ENCODE data around the gene UBFD1. TPM values are rescaled to one million over a fixed set of nuclear protein-coding genes. Genes with fewer than 3 reads are reported as not detected.

UBFD1 gene
- total and polyA plus RNA-seq, 4 donors = 12.3 to 55.4 (median 28.3) TPM

DNA sequence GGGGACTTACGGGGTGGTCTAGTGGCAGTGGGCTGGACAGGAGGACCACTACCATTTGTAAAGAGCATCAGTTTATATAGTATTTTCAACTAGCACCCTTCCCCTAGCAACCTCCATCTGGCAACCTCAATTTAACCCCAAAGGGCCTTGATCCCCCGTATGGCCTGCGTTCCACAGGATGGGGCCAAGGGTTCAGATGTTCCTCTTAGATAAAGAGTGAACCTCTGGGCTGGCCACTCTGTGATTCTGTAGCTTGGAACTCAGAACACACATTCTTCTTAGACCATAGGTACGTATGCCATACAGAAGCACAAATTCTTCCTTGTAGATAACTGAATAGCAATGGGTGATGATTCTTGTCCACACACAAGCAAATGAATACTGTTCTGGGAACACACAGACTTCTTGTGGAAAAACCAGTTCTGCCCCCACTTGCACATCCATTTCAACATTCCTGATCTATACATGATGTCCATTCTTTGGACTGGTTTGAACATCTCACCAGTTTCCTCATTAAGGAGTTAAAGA lies 45.3 kb upstream of the UBFD1 start:
- ATAC-seq (ENCODE audit: low FRiP score) (no peak), DNase-seq (no peak)
- Histone ChIP-seq H3K36me3 (ENCODE audit: control insufficient read depth in 1 of 2, insufficient read depth in 2 of 2, low read length in 1 of 2) (peaks cover 0 to 2% of the 10 kb centered on the region in 2 donors), H3K27ac (ENCODE audit: low read depth in 1 of 2, low read length in 2 of 2) (no peak overlapping the region), H3K4me1 (ENCODE audit: control insufficient read depth in 1 of 2, insufficient read depth in 2 of 2, low read length in 2 of 2) (no peaks in the 10 kb centered on the region), H3K4me3 (ENCODE audit: low read length in 2 of 2) (no peak overlapping the region), H3K27me3 (ENCODE audit: control insufficient read depth in 1 of 2, insufficient read depth in 2 of 2, low read length in 1 of 2) (no peaks in the 10 kb centered on the region), H3K9me3 (ENCODE audit: control insufficient read depth, low read length) (no peaks in the 10 kb centered on the region)
- 90 to 93% methylated on average over 4 of the region's 4 CpGs for WGBS, 2 donors
- intact Hi-C loops (cut with DNase I) = no loop called here

DNA sequence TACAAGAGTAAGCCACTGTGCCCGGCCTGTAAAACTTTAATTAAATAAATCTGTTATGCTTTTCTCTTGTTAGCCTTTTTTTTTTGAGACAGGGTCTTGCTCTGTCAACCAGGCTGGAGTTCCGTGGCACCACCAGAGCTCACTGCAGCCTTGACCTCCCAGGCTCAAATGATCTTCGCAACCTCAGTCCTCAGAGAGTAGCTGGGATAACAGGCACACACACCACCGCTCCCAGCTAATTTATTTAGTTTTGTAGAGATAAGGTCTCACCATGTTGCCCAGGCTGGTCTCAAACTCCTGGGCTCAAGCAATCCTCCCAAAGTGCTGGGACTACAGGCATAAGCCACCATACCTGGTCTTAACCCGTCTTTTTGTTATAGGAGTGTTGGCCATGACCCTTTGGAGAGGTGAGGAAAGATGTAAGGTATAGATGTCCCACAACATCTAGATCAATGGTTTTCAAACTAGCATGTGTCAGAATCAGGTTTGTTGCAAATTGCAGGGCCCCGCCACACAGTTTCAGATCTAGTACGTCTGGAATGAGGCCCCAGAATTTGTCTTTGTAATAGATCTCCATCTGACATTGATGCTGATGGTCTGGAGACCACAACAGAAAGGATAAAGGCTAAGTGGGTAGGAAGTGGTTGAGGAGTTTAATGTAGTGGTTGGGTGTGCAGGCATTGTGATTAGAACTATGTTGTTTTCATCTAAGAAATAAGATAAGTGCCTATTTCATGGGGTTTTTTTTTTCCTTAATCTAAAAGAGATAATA lies 43.0 kb upstream of the UBFD1 start:
- no peak overlapping the region for H3K27ac ChIP-seq (ENCODE audit: low read depth in 1 of 2, low read length in 2 of 2)
- 84 to 86% methylated on average over 7 of the region's 7 CpGs for WGBS, 2 donors
- no peaks in the 10 kb centered on the region for H3K9me3 ChIP-seq (ENCODE audit: control insufficient read depth, low read length)
- H3K36me3 ChIP-seq (ENCODE audit: control insufficient read depth in 1 of 2, insufficient read depth in 2 of 2, low read length in 1 of 2) = peaks cover 0 to 2% of the 10 kb centered on the region in 2 donors
- ATAC-seq (ENCODE audit: low FRiP score) (no peak), DNase-seq (peak in 1 of 2 donors; percentile 5)
- H3K4me1 ChIP-seq (ENCODE audit: control insufficient read depth in 1 of 2, insufficient read depth in 2 of 2, low read length in 2 of 2) = no peaks in the 10 kb centered on the region
- intact Hi-C loops (cut with DNase I) = no loop called here
- H3K4me3 ChIP-seq (ENCODE audit: low read length in 2 of 2) = no peak overlapping the region
- no peaks in the 10 kb centered on the region for H3K27me3 ChIP-seq (ENCODE audit: control insufficient read depth in 1 of 2, insufficient read depth in 2 of 2, low read length in 1 of 2)

DNA sequence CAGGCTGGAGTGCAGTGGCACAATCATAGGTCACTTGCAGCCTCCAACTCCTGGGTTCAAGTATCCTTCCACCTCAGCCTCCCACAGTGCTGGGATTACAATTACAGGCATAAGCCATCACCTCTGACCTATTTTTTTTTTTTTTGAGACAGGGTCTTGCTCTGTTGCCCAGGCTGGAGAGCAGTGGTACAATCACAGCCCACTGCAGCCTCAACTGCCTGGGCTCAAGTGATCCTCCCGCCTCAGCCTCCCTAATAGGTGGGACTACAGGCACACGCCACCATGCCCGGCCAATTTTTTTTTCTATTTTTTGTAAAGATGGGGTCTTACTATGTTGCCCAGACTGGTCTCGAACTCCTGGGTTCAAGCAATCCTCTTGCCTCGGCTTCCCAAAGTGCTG lies 41.6 kb upstream of the UBFD1 start:
- Histone ChIP-seq H3K36me3 (ENCODE audit: control insufficient read depth in 1 of 2, insufficient read depth in 2 of 2, low read length in 1 of 2) (peaks cover 0 to 2% of the 10 kb centered on the region in 2 donors), H3K27me3 (ENCODE audit: control insufficient read depth in 1 of 2, insufficient read depth in 2 of 2, low read length in 1 of 2) (no peaks in the 10 kb centered on the region), H3K27ac (ENCODE audit: low read depth in 1 of 2, low read length in 2 of 2) (no peak overlapping the region), H3K4me1 (ENCODE audit: control insufficient read depth in 1 of 2, insufficient read depth in 2 of 2, low read length in 2 of 2) (no peaks in the 10 kb centered on the region), H3K4me3 (ENCODE audit: low read length in 2 of 2) (no peak overlapping the region), H3K9me3 (ENCODE audit: control insufficient read depth, low read length) (no peaks in the 10 kb centered on the region)
- ATAC-seq (ENCODE audit: low FRiP score) (no peak), DNase-seq (no peak)
- 97 to 100% methylated on average over 5 of the region's 5 CpGs for WGBS, 2 donors
- intact Hi-C loops (cut with DNase I) = no loop called here

DNA sequence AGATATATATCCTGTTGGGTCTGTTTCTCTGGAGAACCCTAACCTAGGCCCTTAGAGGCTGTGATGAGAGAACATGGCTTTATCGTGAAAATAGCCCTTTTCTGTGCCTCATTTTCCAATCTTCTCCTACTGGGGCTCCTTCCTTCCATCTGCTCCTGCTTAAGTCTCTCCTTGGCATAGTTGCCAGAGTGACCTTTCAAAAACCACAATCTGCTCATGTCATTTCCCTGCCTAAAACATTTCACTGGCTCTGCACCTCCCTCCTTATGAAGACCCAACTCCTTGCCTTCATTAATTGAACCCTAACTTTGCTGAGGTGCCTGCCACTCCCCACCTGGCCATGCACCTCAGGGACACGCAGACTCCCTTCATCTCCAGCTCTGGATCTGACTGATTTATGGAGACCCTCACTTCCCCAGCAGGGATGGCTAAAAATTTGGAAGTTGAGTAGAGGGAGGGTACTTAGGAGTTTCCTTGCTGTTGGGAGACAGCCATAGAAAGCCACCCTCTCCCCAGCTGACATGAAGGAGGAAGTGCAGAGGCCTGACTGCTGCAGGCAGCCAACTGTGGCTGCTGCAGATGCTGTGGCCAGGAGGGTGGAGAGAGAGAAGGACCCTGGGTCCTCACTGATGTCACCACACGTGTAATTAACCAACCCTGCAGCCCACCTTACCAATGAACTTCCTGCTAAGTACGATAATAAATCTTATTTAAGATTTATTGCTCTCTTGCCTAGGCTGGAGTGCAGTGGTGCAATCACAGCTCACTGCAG lies 41.0 kb upstream of the UBFD1 start:
- 84 to 85% methylated on average over 4 of the region's 4 CpGs for WGBS, 2 donors
- no peak for ATAC-seq (ENCODE audit: low FRiP score)
- no peak overlapping the region for H3K27ac ChIP-seq (ENCODE audit: low read depth in 1 of 2, low read length in 2 of 2)
- H3K27me3 ChIP-seq (ENCODE audit: control insufficient read depth in 1 of 2, insufficient read depth in 2 of 2, low read length in 1 of 2) = no peaks in the 10 kb centered on the region
- no peaks in the 10 kb centered on the region for H3K4me1 ChIP-seq (ENCODE audit: control insufficient read depth in 1 of 2, insufficient read depth in 2 of 2, low read length in 2 of 2)
- no peak overlapping the region for H3K4me3 ChIP-seq (ENCODE audit: low read length in 2 of 2)
- no peaks in the 10 kb centered on the region for H3K9me3 ChIP-seq (ENCODE audit: control insufficient read depth, low read length)
- peaks cover 0 to 2% of the 10 kb centered on the region in 2 donors for H3K36me3 ChIP-seq (ENCODE audit: control insufficient read depth in 1 of 2, insufficient read depth in 2 of 2, low read length in 1 of 2)
- no peak for DNase-seq
- intact Hi-C loops (cut with DNase I) = no loop called here

DNA sequence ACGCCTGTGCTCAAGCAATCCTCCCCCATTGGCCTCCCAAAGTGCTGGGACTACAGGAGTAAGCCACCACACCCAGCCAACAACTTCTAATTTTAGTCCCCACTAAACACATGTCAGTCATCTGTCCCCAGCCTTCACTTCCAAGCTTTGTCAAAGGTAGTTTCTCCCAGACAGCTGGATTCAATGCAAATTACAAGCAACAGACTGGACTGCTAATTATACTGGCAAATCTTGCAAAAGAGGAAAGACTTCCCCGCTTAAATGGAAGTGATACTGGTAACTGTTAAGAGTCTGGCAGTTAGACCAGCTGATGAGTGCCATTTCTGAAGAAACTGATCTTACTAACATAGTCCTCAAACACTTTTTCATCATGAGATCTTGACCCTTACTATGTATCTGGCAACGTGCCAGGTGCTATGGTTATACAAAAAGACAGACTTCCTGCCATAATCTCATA lies 39.1 kb upstream of the UBFD1 start:
- Histone ChIP-seq H3K9me3 (ENCODE audit: control insufficient read depth, low read length) (no peaks in the 10 kb centered on the region), H3K4me3 (ENCODE audit: low read length in 2 of 2) (no peak overlapping the region), H3K27ac (ENCODE audit: low read depth in 1 of 2, low read length in 2 of 2) (no peak overlapping the region), H3K4me1 (ENCODE audit: control insufficient read depth in 1 of 2, insufficient read depth in 2 of 2, low read length in 2 of 2) (no peaks in the 10 kb centered on the region), H3K27me3 (ENCODE audit: control insufficient read depth in 1 of 2, insufficient read depth in 2 of 2, low read length in 1 of 2) (no peaks in the 10 kb centered on the region), H3K36me3 (ENCODE audit: control insufficient read depth in 1 of 2, insufficient read depth in 2 of 2, low read length in 1 of 2) (peaks cover 0 to 2% of the 10 kb centered on the region in 2 donors)
- no peak for DNase-seq
- WGBS, 2 donors = 72 to 75% methylated on average over 3 of the region's 3 CpGs
- no peak for ATAC-seq (ENCODE audit: low FRiP score)
- intact Hi-C loops (cut with DNase I) = no loop called here

DNA sequence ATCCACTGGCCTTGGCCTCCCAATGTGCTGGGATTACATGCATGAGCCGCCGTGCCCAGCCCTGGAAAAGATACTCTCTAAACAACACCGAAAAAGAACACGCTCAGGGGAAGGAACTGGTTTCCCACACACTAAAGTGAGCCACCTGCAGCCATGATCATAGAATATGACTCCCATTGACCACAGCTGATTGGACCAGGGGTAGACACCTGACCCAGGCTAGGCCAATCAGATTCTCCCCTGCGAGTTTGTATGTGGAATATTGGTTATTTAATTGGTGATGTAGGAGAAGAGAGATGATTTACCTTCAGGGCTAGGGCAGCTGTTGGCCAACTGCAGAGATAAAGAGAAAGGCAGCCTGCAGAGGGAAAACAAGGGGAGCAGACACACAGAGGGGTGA lies 38.2 kb upstream of the UBFD1 start:
- Histone ChIP-seq H3K4me1 (ENCODE audit: control insufficient read depth in 1 of 2, insufficient read depth in 2 of 2, low read length in 2 of 2) (no peaks in the 10 kb centered on the region), H3K27me3 (ENCODE audit: control insufficient read depth in 1 of 2, insufficient read depth in 2 of 2, low read length in 1 of 2) (no peaks in the 10 kb centered on the region), H3K4me3 (ENCODE audit: low read length in 2 of 2) (no peak overlapping the region), H3K27ac (ENCODE audit: low read depth in 1 of 2, low read length in 2 of 2) (no peak overlapping the region), H3K36me3 (ENCODE audit: control insufficient read depth in 1 of 2, insufficient read depth in 2 of 2, low read length in 1 of 2) (peaks cover 0 to 5% of the 10 kb centered on the region in 2 donors), H3K9me3 (ENCODE audit: control insufficient read depth, low read length) (no peaks in the 10 kb centered on the region)
- no peak for ATAC-seq (ENCODE audit: low FRiP score)
- intact Hi-C loops (cut with DNase I) = no loop called here
- DNase-seq = no peak
- 96 to 97% methylated on average over 5 of the region's 5 CpGs for WGBS, 2 donors

DNA sequence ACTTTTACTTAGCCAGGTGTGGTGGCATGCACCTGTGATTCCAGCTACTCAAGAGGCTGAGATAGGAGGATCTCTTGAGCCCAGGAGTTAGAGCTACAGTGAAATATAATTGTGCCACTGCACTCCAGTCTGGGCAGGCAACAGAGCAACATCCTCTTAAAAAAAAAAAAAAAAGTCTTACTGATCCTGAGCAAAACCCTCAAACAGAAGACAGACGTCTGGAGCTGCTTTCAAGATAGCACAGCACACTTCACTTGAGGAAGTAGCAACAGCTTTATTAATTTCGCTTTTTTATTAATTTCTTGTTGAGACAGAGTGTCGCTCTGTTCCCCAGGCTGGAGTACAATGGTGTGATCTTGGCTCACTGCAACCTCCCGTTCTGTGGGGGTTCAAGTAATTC lies 37.0 kb upstream of the UBFD1 start:
- intact Hi-C loops (cut with DNase I) = no loop called here
- Histone ChIP-seq H3K36me3 (ENCODE audit: control insufficient read depth in 1 of 2, insufficient read depth in 2 of 2, low read length in 1 of 2) (peaks cover 3% of the 10 kb centered on the region in 2 donors), H3K27me3 (ENCODE audit: control insufficient read depth in 1 of 2, insufficient read depth in 2 of 2, low read length in 1 of 2) (no peaks in the 10 kb centered on the region), H3K4me3 (ENCODE audit: low read length in 2 of 2) (no peak overlapping the region), H3K4me1 (ENCODE audit: control insufficient read depth in 1 of 2, insufficient read depth in 2 of 2, low read length in 2 of 2) (no peaks in the 10 kb centered on the region), H3K27ac (ENCODE audit: low read depth in 1 of 2, low read length in 2 of 2) (no peak overlapping the region), H3K9me3 (ENCODE audit: control insufficient read depth, low read length) (no peaks in the 10 kb centered on the region)
- ATAC-seq (ENCODE audit: low FRiP score) (no peak), DNase-seq (no peak)
- WGBS, 2 donors = 84 to 85% methylated on average over 4 of the region's 4 CpGs

DNA sequence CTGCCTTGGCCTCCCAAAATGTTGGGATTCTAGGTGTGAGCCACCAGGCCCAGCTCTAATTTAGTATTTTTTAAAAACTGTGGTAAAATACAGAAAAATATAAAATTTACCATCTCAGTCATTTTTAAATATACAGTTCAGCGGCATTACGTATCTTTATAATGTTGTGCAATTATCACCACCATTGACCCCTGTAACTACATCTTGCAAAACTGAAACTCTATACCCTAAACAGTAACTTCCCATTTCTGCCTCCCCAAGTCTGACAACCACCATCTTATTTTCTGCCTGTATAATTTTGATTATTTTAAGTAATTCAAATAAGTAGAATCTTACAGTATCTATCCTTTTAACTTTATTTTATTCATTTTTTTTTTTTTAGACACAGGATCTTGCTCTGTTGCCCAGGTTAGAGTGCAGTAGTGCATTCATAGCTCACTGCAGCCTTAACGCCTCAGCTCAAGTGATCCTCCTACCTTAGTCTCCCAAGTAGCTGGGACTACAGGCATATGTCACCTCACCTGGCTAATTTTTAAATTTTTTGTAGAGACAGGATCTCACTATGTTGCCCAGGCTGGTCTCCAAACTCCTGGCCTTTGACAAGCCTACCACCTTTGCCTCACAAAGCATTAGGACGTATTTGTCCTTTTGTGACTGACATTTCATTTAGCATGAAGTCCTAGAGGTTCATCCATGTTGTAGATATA lies 36.3 kb upstream of the UBFD1 start:
- intact Hi-C loops (cut with DNase I) = no loop called here
- ATAC-seq (ENCODE audit: low FRiP score) (no peak), DNase-seq (no peak)
- 69 to 87% methylated on average over 4 of the region's 4 CpGs for WGBS, 2 donors
- H3K27ac ChIP-seq (ENCODE audit: low read depth in 1 of 2, low read length in 2 of 2) = no peak overlapping the region
- peaks cover 3% of the 10 kb centered on the region in 2 donors for H3K36me3 ChIP-seq (ENCODE audit: control insufficient read depth in 1 of 2, insufficient read depth in 2 of 2, low read length in 1 of 2)
- no peaks in the 10 kb centered on the region for H3K27me3 ChIP-seq (ENCODE audit: control insufficient read depth in 1 of 2, insufficient read depth in 2 of 2, low read length in 1 of 2)
- H3K4me3 ChIP-seq (ENCODE audit: low read length in 2 of 2) = no peak overlapping the region
- no peaks in the 10 kb centered on the region for H3K9me3 ChIP-seq (ENCODE audit: control insufficient read depth, low read length)
- H3K4me1 ChIP-seq (ENCODE audit: control insufficient read depth in 1 of 2, insufficient read depth in 2 of 2, low read length in 2 of 2) = no peaks in the 10 kb centered on the region
